GM21515 (cell line): Measurements from ENCODE around the gene ICAM1.
A peak's percentile ranks its signal among the peaks of the same experiment; 100 is the strongest.
"Not testable (repeated sequence)": the region's sequence is repeated elsewhere in the genome, so short reads cannot be mapped to it uniquely, and the experiment has no call there.

Experiments used
- ATAC-seq: cut with Tn5 transposase; IDR thresholded peaks from one replicate; pipeline ENCODE4 v1.9.1; 2021; ENCODE audit not compliant: unreplicated experiment

Gene ICAM1

DNA sequence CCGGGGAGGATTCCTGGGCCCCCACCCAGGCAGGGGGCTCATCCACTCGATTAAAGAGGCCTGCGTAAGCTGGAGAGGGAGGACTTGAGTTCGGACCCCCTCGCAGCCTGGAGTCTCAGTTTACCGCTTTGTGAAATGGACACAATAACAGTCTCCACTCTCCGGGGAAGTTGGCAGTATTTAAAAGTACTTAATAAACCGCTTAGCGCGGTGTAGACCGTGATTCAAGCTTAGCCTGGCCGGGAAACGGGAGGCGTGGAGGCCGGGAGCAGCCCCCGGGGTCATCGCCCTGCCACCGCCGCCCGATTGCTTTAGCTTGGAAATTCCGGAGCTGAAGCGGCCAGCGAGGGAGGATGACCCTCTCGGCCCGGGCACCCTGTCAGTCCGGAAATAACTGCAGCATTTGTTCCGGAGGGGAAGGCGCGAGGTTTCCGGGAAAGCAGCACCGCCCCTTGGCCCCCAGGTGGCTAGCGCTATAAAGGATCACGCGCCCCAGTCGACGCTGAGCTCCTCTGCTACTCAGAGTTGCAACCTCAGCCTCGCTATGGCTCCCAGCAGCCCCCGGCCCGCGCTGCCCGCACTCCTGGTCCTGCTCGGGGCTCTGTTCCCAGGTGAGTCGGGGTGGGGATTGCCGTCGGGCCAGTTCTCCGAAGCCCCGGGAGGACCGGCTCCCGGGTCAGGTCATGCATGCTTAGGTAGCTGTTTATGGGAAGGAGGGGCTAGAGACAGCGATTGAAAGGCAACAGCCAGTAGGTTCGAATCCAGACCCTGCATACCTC is at the start of gene ICAM1:
ICAM1 (plus strand) TSS at position 505 of the 779 bp plus-strand sequence; CDS start at position 545, 40 bp downstream.
- peak; percentile 28 for ATAC-seq

DNA sequence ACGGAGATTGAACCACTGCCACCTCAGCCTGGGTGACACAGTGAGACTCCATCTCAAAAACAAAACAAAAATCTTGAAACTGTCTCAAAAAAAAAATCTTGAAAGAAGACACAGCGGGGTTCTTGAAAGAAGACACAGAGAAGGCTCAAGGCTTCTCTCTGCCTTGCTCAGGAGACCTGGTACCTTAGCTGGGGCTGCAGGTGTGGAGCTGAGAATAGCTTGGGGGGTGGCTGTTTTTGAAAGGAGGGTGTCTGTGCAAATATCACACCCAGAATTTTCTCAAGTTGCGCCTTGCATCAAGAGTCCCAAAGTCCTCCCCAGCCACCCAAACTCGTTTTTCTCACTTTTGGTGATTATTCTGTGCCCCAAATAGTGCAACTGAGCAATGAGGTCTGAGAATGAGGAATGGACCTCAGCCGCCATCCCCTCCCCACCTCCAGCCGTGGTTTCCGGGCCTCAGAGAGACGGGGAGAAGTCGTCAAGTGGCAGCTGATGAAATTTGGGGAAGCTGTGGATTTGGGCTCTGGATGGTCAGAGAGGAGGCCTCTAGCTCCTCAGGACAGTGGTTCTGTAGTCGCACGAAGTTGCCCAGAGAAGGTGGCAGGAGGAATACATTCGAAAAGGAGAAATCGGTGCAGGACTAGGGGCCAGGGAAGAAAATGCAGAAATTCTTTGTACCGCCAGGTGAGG is 48.6 kb upstream of the ICAM1 start:
- no peak for ATAC-seq

GRCh38 chr19:10223488-10224213 is 47.3 kb upstream of the ICAM1 start:
- no peak for ATAC-seq

- no peak for ATAC-seq
Observed at GRCh38 chr19:10224337-10224736, 46.6 kb upstream of the ICAM1 start.

DNA sequence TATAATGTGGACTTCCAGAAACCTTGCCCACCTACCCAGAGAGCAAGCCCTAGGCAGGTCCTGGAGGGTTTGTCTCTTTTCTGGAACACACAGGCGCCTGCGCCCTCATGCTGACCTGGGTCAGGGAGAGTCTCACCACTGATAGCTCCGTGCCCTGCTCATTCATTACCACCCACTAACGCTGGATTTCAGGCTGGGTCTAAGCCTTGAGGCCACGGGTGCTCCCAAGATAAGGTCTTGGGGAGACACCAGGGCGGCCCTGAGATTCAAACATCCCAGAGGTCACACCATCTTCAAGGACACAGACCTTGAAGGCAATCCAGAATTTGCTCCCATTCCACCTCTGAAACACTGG is 44.9 kb upstream of the ICAM1 start:
- ATAC-seq: no peak

- ATAC-seq: no peak
Observed at GRCh38 chr19:10226376-10227025, 44.4 kb upstream of the ICAM1 start.

GRCh38 chr19:10227026-10227971 is 43.6 kb upstream of the ICAM1 start:
- no peak for ATAC-seq

GRCh38 chr19:10228393-10228792 is 42.5 kb upstream of the ICAM1 start:
- ATAC-seq: no peak

- no peak for ATAC-seq
Observed at GRCh38 chr19:10228920-10229319, 42.0 kb upstream of the ICAM1 start.

- no peak for ATAC-seq
Observed at GRCh38 chr19:10230173-10230860, 40.6 kb upstream of the ICAM1 start.

GRCh38 chr19:10230861-10231611 is 39.9 kb upstream of the ICAM1 start, which contains the start of gene S1PR2:
Gene S1PR2, minus strand, starts transcription at chr19:10231331. Its CDS starts 6,426 bp downstream, at chr19:10224905.
- ATAC-seq: no peak

DNA sequence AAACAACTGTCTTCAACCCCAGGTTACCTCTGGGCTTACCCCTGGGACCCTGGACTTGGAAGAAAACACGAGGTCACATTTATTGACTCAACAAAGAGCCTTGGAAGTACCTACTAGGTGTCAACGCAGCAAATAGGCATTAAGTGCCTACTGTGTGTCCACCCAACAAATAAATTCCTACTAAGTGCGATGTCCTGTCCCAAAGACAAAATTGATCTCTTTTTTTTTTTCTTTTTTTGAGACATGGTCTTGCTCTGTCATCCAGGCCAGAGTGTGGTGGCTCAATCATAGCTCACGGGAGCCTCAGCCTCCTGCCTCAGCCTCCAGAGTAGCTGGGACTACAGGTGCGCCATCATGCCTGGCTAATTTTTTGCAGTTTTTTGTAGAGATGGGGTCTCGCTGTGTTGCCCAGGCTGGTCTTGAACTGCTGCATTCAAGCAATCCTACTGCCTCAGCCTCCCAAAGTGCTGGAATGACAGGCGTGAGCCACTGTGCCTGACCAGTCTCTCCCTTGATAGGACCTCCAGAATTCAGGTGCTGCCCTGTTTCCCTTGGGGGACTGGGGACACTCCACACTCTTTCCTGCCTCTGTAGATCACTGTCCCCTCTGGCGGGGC is 39.2 kb upstream of the ICAM1 start:
- no peak for ATAC-seq

GRCh38 chr19:10233946-10234345 is 37.0 kb upstream of the ICAM1 start:
- ATAC-seq: no peak

DNA sequence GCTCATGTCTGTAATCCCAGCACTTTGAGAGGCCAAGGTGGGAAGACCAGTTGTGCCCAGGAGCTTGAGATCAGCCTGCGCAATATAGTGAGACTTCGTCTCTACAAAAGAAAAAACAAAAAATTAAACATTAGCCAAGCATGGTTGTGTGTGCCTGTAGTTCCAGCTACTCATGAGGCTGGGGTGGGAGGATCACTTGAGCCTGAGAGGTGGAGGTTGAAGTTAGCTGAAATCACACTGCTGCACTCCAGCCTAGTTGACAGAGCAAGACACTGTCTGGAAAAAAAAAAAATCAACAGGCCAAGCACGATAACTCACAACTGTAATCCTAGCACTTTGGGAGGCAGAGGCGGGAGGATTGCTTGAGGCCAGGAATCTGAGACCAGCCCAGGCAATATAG is 35.9 kb upstream of the ICAM1 start:
- no peak for ATAC-seq

- not testable (repeated sequence) for ATAC-seq
Observed at GRCh38 chr19:10235409-10235808, 35.5 kb upstream of the ICAM1 start.

- ATAC-seq: no peak
Observed at GRCh38 chr19:10237702-10238101, 33.2 kb upstream of the ICAM1 start.

- no peak for ATAC-seq
Observed at GRCh38 chr19:10238172-10238783, 32.6 kb upstream of the ICAM1 start.
